GM21619 (cell line): ENCODE data around the gene IGF2BP1.
"Not testable (repeated sequence)": the region's sequence is repeated elsewhere in the genome, so short reads cannot be mapped to it uniquely, and the experiment has no call there.

Experiments used
- ATAC-seq: cut with Tn5 transposase; IDR thresholded peaks from one replicate; pipeline ENCODE4 v1.9.1; 2021; ENCODE audit not compliant: unreplicated experiment

Gene IGF2BP1

GRCh38 chr17:48995304-48995973 lies 1.7 kb upstream of the IGF2BP1 start:
- ATAC-seq: no peak

GRCh38 chr17:48995974-48996721 lies 1.0 kb upstream of the IGF2BP1 start:
- no peak for ATAC-seq

GRCh38 chr17:48996722-48997102 lies 473 bp upstream of the IGF2BP1 start:
- ATAC-seq: no peak

GRCh38 chr17:48997827-48998586 lies 822 bp downstream of the IGF2BP1 start:
- ATAC-seq: no peak

- no peak for ATAC-seq
These were observed 1.6 kb downstream of the IGF2BP1 start for GRCh38 chr17:48998587-48999440.

- no peak for ATAC-seq
These were observed 3.8 kb downstream of the IGF2BP1 start for GRCh38 chr17:49000943-49001342.

GRCh38 chr17:49001671-49002070 lies 4.5 kb downstream of the IGF2BP1 start:
- ATAC-seq: no peak

- no peak for ATAC-seq
These were observed 5.1 kb downstream of the IGF2BP1 start for GRCh38 chr17:49002331-49002730.

- no peak for ATAC-seq
These were observed 5.6 kb downstream of the IGF2BP1 start for GRCh38 chr17:49002766-49003165.

GRCh38 chr17:49003557-49004511 lies 6.6 kb downstream of the IGF2BP1 start:
- ATAC-seq: no peak

GRCh38 chr17:49005140-49005539 lies 8.0 kb downstream of the IGF2BP1 start:
- no peak for ATAC-seq

- not testable (repeated sequence) for ATAC-seq
These were observed 11.7 kb downstream of the IGF2BP1 start for GRCh38 chr17:49008908-49009307.

GRCh38 chr17:49012769-49013255 lies 15.6 kb downstream of the IGF2BP1 start:
- ATAC-seq: no peak

- no peak for ATAC-seq
These were observed 16.4 kb downstream of the IGF2BP1 start for GRCh38 chr17:49013311-49014213.

- no peak for ATAC-seq
These were observed 18.2 kb downstream of the IGF2BP1 start for GRCh38 chr17:49015179-49015923.

- ATAC-seq: no peak
These were observed 19.0 kb downstream of the IGF2BP1 start for GRCh38 chr17:49015924-49016774.
